GM19455 (cell line): ENCODE measurements around the gene GNGT2.
"Not testable (repeated sequence)": the region's sequence is repeated elsewhere in the genome, so short reads cannot be mapped to it uniquely, and the experiment has no call there.

Experiments
- ATAC-seq: cut with Tn5 transposase; IDR thresholded peaks from one replicate; pipeline ENCODE4 v1.9.1; 2021; ENCODE audit not compliant: unreplicated experiment

The GNGT2 gene

DNA sequence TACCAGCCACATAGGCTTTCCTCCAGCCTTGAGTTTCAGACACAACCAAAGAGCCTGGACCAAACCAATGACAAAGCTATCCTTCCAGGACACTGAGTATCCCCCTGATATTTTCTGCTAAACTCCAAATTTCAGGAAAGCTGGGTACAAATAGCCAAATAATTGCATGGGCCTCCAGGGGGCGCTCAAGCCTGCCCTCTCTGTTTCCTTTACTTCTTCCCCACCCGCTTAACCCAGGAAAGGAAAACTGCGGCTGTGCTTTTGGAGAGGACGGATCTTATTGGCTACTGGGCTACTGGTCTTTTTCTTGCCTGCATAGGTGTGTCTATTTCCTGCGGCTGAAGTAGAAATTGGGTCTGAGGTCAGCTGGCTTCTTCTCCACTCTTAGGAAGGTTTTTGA, 30.1 kb downstream of the GNGT2 start:
- no peak for ATAC-seq

DNA sequence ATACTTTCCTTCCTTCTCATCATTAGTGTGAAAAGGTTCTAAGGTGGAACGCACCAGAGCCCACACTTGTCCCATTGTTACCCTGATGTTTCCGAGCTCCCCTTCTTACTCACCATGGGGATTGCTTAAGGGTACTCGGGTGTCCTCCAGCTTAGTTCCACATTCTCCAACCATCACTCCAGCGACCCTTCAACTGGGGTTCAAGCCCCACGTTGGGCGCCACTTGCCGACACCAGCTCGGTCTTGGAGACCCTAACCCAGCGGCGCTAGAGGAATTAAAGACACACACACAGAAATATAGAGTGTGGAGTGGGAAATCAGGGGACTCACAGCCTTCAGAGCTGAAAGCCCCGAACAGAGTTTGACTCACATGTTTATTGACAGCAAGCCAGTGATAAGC, 34.4 kb downstream of the GNGT2 start:
- not testable (repeated sequence) for ATAC-seq

DNA sequence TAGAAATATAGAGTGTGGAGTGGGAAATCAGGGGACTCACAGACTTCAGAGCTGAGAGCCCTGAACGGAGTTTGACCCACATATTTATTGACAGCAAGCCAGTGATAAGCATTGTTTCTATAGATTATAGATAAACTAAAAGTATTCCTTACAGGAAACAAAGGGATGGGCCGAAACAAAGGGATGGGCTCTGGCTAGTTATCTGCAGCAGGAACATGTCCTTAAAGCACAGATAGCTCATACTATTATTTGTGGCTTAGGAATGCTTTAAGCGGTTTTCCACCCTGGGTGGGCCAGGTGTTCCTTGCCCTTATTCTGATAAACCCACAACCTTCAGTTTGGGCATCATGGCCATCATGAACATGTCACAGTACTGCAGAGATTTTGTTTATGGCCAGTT, 39.7 kb downstream of the GNGT2 start:
- ATAC-seq = not testable (repeated sequence)

DNA sequence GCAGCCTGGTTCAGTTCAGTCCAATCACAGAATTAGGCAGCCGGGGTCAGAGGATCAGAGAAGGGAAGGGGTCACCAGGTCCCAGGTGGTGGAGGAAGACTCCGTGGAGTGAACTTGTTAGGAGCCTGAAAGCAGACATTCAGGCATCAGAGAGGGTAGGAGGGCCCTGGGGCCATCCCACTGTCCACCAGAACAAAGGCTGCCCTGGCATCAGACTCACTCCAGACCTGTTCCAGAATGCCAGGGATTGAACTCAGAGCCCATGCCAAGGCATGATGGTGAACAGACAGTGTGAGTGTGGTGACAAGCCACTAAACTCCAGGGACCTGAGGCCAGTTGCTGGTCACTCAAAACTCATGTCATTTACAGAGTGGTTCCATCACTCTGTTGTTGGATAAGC, 40.2 kb downstream of the GNGT2 start:
- no peak for ATAC-seq

DNA sequence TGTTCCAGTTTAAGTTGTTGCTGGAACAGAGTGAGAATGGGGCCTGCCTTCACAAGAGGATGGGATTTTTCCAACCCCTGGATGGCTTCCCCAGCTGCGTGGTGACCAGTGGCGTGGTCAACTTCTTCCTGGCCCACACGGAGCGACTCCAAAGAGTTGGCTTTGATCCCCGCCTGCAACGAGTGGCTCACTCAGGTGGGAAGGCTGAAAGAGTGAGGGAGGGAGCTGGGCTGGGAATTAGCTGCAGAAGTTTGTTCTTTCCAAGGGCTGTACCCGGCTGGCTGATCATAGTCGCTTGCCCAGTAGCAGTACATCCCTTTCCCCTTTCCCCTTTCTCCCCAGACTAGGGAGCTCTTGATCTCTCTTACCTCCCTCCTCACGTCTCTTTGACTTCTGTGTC, 41.7 kb downstream of the GNGT2 start:
- no peak for ATAC-seq

DNA sequence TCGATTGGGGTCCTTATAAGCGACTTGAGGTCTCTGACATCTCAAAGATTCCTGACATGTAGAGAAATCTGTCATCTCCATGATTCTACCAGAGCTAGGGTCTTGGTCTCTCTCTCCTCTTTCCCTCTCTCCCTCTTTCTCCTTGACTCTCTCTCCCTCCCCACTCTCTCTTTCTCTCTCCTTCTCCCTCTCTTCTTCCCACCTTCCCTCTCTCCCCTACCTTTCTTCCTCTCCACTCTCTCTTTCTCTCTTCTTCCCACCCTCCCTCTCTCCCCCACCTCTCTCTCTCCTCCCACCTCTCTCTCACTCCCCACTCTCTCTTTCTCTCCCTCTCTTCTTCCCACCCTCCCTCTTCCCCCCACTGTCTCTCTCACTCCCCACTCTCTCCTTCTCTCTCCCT, 45.2 kb downstream of the GNGT2 start:
- ATAC-seq = no peak

DNA sequence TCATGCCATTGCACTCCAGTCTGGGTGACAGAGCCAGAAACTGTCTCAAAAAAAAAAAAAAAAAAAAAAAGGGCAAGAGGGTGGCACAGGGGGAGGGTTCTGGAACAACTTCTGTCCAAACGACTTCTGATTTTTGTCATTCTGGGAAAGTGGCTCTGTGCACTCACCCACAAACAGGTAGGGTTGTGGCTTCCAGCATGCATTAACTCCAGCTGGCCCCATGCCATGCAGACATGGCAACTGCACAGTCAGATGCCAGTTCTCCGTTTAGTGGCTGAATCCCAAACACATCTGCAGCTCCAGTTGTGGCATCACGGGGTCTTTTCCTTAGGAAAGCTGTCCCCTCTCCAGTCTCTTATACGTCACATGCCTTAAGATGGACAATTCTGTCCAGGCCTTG, 47.5 kb downstream of the GNGT2 start:
- ATAC-seq = no peak

DNA sequence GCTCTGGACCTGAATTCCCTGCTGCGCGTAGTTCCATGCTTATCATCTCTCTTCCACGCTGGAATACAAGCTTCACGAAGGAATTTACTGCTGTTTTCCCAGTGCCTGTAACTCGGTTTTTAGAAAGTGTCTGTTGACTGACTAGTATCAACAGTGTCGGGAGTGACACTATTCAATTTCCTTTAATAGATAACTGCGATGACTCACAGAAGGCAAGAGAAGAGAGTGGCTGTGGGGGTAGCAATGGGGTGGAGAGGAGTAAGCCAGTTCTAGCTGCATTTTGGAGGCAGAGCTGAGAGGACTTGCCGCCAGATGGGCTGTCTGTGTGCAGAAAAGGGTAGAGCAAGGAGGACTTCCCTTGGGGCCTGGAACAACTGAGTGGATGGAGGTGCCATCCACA, 52.6 kb downstream of the GNGT2 start:
- no peak for ATAC-seq

DNA sequence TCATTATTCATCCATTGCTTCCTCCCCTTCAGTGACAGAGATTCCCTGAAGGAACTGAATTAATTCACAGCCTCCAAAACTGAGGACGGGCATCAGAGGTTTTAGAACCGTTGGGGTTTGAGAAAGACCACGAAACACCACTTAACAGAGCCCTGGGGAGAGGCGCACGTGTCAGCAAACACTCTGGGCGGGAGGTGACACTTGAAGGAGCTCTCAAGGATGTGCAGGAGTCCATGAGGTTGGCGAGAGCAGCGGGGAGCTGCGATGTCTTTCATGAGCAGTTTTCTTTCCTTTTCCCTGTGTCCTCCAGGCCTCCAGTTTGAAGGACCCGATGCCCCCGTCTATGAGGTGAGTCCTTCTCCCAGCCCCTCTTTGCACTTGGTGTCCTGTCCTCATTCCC, 54.1 kb downstream of the GNGT2 start:
- no peak for ATAC-seq
